Activated CD8-positive, alpha-beta memory T cell treated with anti-CD3 and anti-CD28 coated beads, Interleukin-2, amount 50 U/mL, for 48 hours (primary cell): ENCODE measurements around the gene GIPC2.
"Not testable (repeated sequence)": the region's sequence is repeated elsewhere in the genome, so short reads cannot be mapped to it uniquely, and the experiment has no call there.

ENCODE experiments used
- DNase-seq: peaks from one replicate; pipeline ENCODE4 v3.0.0-alpha.2; 2020

GIPC2 gene

DNA sequence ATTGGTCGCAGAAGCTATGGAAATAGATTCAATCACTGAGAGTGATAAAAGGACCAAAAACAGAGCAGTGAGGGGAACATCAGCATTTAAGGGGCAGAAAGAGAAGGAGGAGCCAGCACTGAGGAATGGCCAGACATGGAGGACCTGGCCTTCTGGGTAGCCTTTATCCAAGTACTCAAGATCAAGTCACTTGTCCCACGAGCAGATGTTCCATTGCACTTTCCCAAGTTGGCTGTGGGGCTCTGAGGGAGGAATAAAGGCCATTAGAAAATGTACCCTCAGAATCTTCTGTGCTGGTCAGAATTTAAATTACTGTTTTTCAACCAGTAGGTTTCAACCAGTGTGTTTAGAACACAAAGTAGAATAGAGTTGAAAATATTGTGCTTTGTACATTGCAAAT is 55.3 kb downstream of the GIPC2 start:
- no peak for DNase-seq

DNA sequence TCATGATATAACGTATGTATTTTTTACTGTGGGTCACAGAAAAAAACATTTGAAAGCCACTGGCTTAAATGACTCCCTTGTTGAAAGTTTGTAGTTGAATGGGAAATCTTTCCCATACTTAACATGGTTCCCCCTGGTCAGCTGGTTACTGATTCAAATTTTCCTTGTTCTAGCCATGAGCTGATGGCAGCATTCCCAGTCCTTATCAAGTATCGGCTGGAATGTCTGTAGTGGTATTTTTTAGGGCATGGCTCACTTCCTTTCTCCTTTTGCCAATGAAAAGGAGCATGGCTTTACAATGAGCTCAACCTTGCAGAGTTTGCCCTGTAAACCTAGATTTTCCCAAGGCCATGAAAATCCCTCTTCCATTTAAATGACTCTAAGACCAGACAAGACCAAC is 55.7 kb downstream of the GIPC2 start:
- DNase-seq = no peak

DNA sequence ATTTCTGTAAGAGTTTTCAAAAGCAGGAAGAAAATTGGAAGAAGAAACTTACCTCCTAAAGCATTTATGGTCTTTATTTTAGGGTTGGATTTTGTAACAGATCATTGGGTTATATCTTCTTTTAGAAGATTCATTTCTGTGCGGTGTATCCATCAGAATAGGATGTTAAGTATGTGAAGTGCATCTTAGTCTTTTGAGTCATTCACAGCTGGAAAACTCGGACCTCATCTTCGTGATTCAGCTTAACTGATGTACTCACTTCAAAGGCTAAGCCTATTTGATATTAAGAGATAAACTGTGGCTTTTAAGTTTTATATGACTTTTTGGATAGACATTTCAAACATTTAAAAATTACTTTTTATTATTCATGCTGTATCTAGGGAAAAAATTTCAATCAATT is 56.3 kb downstream of the GIPC2 start:
- no peak for DNase-seq

DNA sequence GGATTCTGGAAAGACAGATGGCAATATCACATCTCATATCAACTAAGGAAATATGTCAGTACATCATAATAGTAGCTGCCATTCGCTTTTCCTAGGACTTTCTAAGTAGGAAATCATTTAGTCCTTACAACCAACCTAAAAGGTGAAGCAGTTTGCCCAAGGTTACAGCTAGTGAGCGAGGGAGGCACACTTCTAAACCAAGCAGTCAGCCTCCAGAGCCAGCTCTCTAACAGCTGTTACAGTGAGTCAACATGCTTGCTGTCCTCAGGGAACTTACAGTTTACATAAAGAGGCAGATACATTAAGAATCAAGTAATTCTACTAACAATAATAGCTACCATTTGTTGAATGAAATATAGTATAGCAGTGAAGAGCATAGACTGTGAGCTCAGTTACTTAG is 57.1 kb downstream of the GIPC2 start:
- DNase-seq = no peak

DNA sequence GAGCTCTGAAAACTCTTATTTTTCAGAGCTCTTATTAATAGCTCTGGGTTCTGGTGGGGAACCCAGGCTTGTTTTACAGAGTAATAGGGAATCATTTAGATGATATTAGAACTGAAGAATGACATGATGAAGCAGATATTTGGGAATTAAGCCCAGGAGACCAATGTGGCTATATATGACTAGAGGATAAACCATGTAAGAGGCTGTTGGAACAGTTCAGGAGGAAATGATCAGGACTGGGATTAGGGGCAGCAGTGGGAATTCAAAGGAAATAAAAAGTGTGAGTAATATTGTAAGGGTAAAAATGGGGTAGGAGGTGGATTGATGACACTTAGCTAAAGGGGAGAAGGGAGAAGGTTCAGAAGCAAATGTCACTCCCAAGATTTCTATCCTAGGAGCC is 58.6 kb downstream of the GIPC2 start:
- DNase-seq = no peak

DNA sequence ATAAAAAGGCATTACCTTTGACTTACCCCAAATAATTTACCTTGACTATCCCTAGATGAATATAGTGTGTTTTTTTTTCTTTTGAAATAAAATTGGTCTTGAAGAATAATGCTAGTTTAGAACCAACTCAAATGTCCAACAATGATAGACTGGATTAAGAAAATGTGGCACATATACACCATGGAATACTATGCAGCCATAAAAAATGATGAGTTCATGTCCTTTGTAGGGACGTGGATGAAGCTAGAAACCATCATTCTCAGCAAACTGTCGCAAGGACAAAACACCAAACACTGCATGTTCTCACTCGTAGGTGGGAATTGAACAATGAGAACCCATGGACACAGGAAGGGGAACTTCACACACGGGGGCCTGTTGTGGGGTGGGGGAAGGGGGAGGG is 63.9 kb downstream of the GIPC2 start:
- not testable (repeated sequence) for DNase-seq

DNA sequence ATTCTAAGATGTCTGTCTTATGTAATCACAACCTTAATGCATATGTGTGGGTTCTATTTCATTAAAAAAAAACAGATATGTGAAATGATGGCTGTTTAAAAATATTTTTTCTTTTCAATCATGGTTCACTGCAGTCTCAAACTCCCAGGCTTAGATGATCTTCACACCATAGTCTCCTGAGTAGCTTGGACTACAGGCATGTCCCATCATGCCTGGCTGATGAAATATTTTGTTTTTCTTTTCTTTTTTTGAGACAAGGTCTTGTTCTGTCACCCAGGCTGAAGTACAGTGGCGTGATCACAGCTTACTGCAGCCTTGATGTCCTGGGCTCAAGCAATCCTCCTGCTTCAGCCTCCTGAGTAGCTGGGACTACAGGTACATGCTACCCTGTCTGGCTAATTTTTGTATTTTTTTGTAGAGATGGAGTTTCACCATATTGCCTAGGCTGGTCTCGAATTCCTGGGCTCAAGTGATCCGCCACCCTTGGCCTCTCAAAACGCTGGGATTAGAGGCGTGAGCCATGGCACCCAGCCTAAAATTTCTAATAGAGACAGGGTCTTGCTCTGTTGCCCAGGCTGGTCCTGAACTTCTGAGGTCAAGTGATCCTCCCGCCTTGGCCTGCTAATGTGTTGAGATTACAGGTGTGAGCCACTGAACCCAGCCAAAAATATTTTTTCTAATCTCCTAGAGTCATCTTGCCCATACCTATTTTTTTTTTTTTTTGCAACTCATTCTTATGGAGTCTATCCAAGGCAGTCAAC is 67.6 kb downstream of the GIPC2 start:
- no peak for DNase-seq

DNA sequence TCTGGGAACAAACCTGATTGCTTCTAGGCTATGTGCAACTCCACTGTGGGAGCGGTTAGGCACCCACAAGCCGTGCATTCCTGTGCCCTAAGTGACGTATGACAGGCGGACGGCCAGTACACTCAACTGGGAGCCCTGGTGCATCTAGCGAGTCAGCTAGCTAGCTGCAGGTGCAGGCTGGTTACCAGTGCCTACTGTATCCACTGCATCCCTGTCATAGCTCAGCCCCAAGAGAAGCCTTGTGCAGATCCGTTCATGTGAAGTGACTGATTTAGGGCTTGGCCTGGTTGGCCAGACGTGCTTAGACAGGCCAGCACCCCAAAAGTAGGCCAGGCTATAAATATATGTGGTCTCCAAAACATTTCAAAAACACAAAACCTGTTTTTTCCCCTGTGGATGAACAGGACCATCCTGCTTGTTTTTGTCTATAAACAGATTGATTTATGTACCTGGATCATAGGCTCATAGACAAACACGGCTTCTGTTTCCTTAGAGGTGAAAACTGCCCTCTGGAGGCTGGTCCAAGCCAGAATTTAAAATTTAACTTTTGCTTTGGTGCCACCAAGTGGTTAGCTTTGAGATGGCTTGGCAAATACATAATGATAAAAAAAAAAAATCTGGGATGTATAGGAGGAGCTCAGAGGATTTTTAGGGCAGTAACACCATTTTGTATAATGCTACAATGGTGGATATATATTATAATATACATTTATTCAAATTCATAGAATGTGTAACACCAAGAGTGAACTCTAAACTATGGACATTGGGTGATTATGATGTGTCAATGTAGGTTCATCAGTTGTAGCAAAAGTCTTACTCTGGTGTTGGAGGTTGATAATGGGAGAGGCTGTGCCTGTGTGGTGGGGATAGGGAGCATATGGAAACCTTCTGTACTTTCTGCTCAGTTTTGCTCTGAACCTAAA is 68.5 kb downstream of the GIPC2 start:
- DNase-seq = no peak

DNA sequence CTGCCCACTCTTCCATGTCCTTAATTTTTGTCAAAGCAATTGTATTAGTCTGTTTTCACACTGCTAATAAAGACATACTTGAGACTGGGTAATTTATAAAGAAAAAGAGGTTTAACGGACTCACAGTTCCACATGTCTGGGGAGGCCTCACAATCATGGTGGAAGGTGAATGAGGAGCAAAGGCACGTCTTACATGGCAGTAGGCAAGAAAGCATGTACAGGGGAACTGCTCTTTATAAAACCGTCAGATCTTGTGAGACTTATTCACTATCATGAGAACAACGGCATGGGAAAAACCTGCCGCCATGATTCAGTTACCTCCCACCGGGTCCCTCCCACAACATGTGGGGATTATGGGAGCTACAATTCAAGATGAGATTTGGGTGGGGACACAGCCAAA is 74.7 kb downstream of the GIPC2 start:
- DNase-seq = not testable (repeated sequence)

DNA sequence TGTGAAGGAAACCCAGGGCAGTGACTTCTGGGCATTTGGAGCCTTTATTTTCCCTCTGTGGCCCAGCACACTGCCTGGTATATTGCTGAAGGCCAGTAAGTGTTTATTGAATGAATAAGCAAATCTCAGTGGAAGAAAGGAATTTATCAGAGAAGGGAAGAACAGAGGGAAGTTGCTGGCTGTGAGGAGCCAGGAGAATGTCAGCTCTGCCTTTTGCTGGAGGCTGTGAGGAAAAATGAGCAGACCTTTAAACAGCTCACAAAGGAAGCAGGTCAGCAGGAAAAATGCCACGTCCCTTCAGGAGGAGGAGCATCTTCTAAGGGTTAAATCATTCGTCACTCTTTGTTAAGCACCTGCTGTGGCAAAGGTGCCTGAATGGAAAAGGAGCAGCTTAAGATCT is 75.9 kb downstream of the GIPC2 start:
- DNase-seq = no peak

DNA sequence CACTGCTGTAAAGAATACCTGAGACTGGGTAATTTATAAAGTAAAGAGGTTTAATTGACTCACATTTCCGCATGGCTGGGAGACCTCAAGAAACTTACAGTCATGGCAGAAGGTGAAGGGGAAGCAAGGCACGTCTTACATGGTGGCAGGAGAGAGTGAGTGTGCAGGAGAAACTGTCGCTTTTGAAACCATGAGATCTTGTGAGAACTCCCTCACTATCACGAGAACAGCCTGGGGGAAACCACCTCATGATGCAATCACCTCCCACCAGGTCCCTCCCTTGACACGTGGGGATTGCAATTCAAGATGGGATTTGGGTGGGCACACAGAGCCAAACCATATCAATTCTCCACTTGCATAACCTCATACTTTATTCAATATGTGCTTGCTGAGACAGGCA is 76.6 kb downstream of the GIPC2 start:
- DNase-seq = no peak

DNA sequence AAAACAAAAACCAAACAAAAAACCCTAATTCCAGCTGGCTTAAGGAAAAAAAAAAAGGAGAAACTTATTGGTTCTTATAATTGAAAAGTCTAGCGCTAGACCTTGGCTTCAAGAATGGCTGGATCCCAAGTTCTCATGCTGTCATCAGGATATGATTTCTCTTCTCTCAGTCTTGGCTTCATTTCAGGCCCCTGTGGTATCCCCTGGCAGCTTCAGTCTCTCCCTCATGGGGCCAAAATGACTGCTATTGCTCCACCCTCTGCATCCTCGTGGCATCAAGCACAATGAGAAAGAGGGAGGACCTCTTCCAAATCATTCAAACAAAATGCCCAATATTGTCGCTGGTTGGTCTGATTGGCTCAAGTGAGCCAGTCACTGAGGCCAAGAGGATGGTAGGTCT is 80.7 kb downstream of the GIPC2 start:
- DNase-seq = no peak

DNA sequence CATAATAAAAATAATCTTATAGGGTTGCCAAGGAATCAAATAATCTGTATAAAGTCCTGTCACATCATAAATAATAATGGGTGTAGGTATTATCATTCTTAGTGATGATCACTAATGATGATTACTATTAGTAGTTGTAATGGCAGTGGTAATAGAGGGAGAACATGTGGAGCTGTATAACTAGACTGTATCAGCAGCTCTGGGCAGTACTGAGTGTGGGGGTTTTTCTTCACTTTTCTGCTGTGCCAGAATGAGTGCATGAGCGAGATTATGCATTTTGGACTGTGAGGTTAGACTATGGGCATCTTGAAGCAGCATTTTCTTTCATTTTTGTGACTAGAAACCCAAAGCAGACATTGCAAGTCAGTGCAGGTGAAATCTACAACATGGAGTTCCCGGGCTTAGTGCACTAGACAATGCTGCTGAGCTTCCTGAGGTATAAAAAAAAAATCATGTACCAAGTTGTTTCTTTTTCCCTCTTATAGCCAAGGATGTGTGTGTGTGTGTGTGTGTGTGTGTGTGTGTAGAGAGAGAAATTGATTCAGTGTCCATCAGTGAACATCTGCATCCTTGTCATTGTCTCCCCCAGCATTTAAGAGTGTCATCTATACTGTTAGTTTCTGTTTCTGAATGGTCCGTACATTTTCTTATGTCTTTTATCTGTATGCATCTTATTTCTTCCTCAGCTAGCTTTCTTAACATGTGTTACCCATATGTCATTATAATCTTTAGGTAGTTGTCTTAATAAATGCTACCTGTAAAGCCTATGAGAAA is 86.6 kb downstream of the GIPC2 start:
- no peak for DNase-seq

DNA sequence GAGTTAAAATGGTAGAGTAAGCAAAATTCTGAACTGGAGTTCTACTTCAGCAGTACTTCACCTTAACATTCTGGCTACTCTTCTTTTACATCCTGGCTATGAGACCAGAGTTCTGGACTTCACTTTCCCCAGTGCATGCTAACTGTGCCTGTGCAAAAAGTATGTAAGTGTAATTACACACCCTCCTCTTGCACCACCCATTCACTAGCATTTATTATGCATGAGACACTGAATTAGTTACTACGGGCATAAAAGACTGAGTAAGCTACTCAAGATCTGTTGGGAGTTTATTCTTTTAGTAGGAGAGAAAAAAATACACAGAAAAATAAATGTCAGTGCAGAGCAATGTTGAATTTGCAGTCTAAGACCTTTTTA is 87.2 kb downstream of the GIPC2 start:
- no peak for DNase-seq

DNA sequence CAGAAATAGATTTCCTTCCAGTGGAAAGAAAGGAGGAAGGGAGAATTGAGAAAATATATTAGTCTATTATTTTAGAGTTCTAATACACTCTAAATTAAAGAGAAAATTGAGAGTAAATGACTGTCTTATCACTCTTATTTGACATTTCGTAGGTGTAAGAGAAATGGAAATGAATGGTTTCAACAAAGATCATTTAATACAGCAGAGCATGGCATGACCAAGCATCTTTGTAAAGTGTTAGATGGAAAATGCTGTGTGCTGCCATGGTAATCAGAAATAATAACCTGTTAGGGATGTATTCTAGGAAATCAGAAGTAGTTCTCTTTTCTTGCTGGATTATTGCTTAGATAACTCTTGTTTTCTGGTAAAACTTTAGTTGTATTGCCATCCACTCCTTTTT is 90.9 kb downstream of the GIPC2 start:
- no peak for DNase-seq

DNA sequence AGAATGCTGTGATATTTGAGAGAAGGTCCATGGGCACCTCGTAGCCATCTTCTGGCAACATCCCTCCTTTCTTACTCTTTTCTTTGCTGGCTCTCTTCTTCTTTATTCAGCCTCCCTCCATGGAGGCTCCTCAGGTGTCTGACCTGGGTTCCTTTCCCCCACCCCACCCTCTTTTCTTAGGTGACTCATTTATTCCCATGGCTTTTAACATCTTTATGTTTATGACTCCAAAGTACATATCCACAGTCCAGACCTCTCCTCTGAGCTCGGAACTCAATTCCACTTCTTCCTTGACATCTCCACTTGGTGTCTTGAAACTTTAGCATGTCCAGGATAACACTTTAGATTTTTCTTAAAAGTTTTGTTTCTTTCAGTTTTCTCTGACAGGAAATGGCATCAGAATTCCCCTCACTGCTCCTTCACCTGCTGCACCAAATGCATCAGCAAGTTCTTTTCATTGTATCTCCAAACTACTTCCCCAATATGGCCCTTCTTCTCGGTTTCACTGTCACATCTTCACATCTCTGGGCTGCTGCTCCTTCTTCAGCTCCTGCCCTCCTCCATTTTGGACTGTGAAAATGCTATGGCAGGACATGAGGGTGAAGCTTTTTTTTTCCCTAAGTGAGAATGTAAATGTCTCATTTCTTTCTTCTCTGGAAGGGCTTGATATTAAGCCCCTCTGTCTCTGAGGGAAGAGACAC is 95.9 kb downstream of the GIPC2 start:
- DNase-seq = no peak

DNA sequence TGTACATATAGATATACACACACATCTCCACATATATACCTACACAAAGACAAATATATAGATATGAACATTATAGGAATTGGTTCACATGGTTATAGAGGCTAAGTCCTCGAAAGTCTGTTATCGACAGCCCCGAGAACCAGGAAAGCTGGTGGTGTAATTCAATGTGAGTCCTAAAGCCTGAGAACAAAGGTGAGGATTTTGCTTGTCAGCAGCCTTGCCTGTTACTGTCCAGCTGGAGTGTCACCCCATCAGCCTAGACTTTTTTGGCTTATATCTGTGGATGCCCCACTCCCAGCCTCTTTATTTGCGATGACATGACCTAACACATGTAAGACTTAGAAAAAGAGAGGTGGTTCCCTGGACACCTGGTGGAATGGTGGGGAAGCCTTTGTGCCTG is 97.0 kb downstream of the GIPC2 start:
- no peak for DNase-seq

DNA sequence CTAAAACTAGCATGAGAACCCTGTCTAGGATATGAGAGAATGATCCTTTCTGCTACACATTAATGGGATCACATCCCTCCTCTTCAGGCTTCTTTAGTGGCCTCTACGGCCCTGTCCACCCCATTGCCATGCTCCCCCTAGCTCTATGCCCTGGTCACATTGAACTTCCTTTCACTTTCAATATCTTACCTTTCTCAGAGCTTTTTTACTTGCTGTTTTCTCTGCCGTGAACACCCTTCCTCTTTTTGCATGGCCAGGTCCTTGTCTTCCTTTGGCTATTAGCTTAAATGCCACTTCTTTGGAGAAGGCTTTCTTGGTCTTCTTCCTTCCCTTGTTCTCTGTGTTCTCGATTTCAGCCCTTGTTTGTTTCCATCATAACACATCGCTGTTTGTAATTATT is 97.4 kb downstream of the GIPC2 start:
- no peak for DNase-seq

DNA sequence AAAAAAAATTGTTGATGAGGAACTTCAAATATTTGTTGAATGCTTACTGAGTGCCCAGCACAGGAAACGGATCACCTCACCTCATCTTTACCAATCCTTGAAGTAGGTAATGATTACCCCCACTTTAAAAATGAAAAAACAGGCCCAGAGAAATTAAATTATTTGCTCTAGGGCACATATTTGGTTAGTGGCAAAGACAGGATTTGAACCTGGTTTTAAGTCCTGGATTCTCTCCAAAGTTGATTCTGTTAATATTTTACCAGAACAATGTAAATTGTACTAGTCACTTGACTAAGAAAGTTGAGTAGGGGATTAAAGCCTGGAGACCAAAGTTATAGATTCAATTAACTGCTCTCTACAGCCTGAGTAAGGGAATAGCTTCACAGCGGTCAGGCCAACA is 97.9 kb downstream of the GIPC2 start:
- no peak for DNase-seq

DNA sequence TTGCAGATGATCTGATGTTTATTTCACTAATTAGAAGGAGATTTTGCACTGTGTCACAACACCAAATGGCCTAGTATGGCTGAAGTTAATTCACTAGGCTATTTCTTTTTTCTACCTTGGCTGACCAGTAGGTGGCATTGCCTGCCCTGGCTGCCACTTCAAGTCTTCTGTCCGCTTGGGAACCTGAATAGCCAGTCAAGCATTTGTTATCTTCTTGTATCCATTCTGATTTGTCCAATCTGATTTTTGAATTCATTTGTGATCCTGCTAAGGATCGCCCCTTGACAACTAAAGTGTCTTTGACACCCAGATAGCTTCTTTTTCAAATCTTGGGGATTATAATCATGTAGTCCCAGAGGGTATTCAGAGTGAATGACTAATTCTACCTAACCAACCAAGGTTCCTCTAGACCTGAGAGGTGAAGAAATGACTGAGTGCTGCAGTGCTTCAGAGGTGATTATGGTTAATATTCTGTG is 99.4 kb downstream of the GIPC2 start:
- no peak for DNase-seq

DNA sequence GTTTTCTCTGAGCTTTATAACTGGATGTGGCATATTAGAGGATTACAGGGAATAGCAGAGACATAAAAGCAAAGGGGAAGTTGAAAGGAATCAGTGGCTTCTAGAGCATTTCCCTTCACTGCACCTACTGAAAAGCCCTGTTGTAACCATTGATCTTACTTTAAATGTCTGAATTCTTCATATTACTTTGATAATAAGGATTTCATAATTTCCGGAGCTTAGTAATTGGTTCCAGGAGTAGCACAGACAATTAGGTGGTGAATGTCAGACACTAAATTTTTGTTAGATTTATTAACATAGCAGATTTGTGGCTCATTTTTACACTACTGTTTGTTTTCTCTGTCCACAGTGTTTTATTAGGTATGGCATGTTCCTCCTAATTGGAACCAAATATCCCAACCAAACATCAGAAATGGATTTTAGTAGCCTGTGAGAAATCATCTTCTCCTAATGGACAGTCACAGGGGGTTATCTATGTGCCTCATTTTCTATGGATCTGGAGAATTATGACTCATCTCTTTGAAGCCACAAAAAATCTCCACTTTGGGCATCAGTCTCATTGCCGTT is 100.5 kb downstream of the GIPC2 start:
- no peak for DNase-seq

DNA sequence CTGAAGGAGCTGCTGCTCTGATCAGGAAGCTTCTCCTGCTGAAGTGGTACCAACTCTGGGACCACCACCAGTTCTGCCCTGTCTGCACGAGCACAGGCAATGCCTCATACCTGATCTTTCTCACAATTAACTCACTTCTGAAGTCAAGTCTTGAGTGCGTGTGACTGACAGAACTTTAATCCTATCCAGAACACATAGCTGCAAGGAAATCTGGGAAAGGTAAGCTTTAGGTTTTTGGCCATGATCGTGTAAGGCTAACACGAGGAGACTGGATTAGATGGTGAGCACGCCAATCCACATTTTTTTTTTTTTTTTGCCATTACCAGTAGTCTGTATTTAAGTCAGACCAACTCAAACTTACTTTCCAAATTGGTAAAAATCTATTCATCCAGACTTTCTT is 101.3 kb downstream of the GIPC2 start:
- no peak for DNase-seq
